DMS153 treated with DMSO at 0.1 percent for 48 hours (cell line): Measurements from ENCODE around the gene CHRM2.

ENCODE experiments used
- DNase-seq: peaks from one replicate; lab custom pipeline; 2025; ENCODE audit not compliant: unreplicated experiment; lab: John Stamatoyannopoulos, UW

The CHRM2 gene

GRCh38 chr7:137018468-137018867, 150.0 kb downstream of the CHRM2 start:
- no peak for DNase-seq

- DNase-seq, result no peak
Observed at GRCh38 chr7:137020351-137020750, 151.9 kb downstream of the CHRM2 start.

- no peak for DNase-seq
Observed at GRCh38 chr7:137025469-137026175, 157.2 kb downstream of the CHRM2 start.

GRCh38 chr7:137026176-137026500, 157.7 kb downstream of the CHRM2 start:
- DNase-seq, result no peak

- DNase-seq, result no peak
Observed at GRCh38 chr7:137032436-137032835, 164.0 kb downstream of the CHRM2 start.

- DNase-seq, result no peak
Observed at GRCh38 chr7:137036768-137037167, 168.3 kb downstream of the CHRM2 start.

- DNase-seq, result no peak
Observed at GRCh38 chr7:137038706-137039105, 170.3 kb downstream of the CHRM2 start.

- no peak for DNase-seq
Observed at GRCh38 chr7:137040745-137041144, 172.3 kb downstream of the CHRM2 start.

- DNase-seq, result no peak
Observed at GRCh38 chr7:137045573-137045972, 177.1 kb downstream of the CHRM2 start.

GRCh38 chr7:137069249-137069963, 201.0 kb downstream of the CHRM2 start:
- no peak for DNase-seq
